ENCODE data around the gene STIL. TPM values are rescaled to one million over a fixed set of nuclear protein-coding genes. Genes with fewer than 3 reads are reported as not detected.

Gene STIL
- total and polyA plus RNA-seq, 2 of the 13 experiments (the other 11 are each of a cell fraction or from before 2014, with no cell fraction given) = 13.7 to 18.6 TPM

- TF ChIP-seq, protein P1, sequence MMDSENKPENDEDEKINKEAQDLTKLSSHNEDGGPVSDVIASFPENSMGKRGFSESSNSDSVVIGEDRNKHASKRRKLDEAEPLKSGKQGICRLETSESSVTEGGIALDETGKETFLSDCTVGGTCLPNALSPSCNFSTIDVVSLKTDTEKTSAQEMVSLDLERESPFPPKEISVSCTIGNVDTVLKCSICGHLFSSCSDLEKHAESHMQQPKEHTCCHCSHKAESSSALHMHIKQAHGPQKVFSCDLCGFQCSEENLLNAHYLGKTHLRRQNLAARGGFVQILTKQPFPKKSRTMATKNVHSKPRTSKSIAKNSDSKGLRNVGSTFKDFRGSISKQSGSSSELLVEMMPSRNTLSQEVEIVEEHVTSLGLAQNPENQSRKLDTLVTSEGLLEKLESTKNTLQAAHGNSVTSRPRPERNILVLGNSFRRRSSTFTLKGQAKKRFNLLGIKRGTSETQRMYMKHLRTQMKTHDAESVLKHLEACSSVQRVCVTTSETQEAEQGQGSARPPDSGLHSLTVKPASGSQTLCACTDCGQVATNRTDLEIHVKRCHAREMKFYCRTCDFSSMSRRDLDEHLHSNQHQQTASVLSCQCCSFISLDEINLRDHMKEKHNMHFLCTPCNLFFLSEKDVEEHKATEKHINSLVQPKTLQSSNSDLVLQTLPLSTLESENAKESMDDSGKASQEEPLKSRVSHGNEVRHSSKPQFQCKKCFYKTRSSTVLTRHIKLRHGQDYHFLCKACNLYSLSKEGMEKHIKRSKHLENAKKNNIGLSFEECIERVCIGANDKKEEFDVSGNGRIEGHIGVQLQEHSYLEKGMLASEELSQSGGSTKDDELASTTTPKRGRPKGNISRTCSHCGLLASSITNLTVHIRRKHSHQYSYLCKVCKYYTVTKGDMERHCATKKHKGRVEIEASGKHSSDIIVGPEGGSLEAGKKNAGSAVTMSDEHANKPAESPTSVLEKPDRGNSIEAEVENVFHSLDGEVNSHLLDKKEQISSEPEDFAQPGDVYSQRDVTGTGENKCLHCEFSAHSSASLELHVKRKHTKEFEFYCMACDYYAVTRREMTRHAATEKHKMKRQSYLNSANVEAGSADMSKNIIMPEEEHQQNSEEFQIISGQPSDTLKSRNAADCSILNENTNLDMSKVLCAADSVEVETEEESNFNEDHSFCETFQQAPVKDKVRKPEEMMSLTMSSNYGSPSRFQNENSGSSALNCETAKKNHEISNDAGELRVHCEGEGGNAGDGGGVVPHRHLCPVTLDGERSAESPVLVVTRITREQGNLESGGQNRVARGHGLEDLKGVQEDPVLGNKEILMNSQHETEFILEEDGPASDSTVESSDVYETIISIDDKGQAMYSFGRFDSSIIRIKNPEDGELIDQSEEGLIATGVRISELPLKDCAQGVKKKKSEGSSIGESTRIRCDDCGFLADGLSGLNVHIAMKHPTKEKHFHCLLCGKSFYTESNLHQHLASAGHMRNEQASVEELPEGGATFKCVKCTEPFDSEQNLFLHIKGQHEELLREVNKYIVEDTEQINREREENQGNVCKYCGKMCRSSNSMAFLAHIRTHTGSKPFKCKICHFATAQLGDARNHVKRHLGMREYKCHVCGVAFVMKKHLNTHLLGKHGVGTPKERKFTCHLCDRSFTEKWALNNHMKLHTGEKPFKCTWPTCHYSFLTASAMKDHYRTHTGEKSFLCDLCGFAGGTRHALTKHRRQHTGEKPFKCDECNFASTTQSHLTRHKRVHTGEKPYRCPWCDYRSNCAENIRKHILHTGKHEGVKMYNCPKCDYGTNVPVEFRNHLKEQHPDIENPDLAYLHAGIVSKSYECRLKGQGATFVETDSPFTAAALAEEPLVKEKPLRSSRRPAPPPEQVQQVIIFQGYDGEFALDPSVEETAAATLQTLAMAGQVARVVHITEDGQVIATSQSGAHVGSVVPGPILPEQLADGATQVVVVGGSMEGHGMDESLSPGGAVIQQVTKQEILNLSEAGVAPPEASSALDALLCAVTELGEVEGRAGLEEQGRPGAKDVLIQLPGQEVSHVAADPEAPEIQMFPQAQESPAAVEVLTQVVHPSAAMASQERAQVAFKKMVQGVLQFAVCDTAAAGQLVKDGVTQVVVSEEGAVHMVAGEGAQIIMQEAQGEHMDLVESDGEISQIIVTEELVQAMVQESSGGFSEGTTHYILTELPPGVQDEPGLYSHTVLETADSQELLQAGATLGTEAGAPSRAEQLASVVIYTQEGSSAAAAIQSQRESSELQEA (CRISPR knock-in tag; IDR thresholded peaks at IDR 0.05; ENCODE audit: not compliant biosample characterization) = no peak
- peak; percentile 47; the same call in 1 of the 2 replicates for TF ChIP-seq NAIF1 (CRISPR knock-in tag; IDR thresholded peaks at IDR 0.05; ENCODE audit: borderline replicate concordance)
- TF ChIP-seq SALL2 (CRISPR knock-in tag; IDR thresholded peaks at IDR 0.05) = no peak
- TF ChIP-seq, protein P2, sequence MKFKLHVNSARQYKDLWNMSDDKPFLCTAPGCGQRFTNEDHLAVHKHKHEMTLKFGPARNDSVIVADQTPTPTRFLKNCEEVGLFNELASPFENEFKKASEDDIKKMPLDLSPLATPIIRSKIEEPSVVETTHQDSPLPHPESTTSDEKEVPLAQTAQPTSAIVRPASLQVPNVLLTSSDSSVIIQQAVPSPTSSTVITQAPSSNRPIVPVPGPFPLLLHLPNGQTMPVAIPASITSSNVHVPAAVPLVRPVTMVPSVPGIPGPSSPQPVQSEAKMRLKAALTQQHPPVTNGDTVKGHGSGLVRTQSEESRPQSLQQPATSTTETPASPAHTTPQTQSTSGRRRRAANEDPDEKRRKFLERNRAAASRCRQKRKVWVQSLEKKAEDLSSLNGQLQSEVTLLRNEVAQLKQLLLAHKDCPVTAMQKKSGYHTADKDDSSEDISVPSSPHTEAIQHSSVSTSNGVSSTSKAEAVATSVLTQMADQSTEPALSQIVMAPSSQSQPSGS (CRISPR knock-in tag; IDR thresholded peaks at IDR 0.05) = peak; percentile 17; the same call in 1 of the 2 replicates
- TF ChIP-seq RAD51 (IDR thresholded peaks at IDR 0.05; ENCODE audit: borderline replicate concordance) = no peak
- 0 out of 2 replicates have a peak, but pooled peaks have one; percentile 34 for TF ChIP-seq MEIS2 (CRISPR knock-in tag; IDR thresholded peaks at IDR 0.05)
- no peak for TF ChIP-seq ZNF468 (CRISPR knock-in tag; IDR thresholded peaks at IDR 0.05)
- 0 out of 2 replicates have a peak, but pooled peaks have one; percentile 11 for TF ChIP-seq KDM1A (CRISPR knock-in tag; IDR thresholded peaks at IDR 0.05)
- TF ChIP-seq HMG20A (CRISPR knock-in tag; IDR thresholded peaks at IDR 0.05; ENCODE audit: borderline replicate concordance) = 0 out of 2 replicates have a peak, but pooled peaks have one; percentile 28
- TF ChIP-seq JUND (CRISPR knock-in tag; IDR thresholded peaks at IDR 0.05) = no peak
- no peak for TF ChIP-seq NONO (IDR thresholded peaks at IDR 0.05)
- 0 out of 2 replicates have a peak, but pooled peaks have one; percentile 27 for TF ChIP-seq NONO (CRISPR knock-in tag; conservative IDR thresholded peaks at IDR 0.05)
- TF ChIP-seq PTBP1 (IDR thresholded peaks at IDR 0.05; ENCODE audit: low read depth, low read length, poor library complexity, severe bottlenecking) = no peak
- no peak for TF ChIP-seq DNMT3B (CRISPR knock-in tag; conservative IDR thresholded peaks at IDR 0.05)
- no peak for TF ChIP-seq JUN (CRISPR knock-in tag; IDR thresholded peaks at IDR 0.05)
- TF ChIP-seq NPAS2 (CRISPR knock-in tag; IDR thresholded peaks at IDR 0.05; ENCODE audit: borderline replicate concordance) = no peak
- peak; percentile 58 for TF ChIP-seq HDAC2 (CRISPR knock-in tag; IDR thresholded peaks at IDR 0.05)
- TF ChIP-seq ZMAT5 (CRISPR knock-in tag; IDR thresholded peaks at IDR 0.05; ENCODE audit: borderline replicate concordance, low read depth) = no peak
- no peak for TF ChIP-seq ZNF557 (CRISPR knock-in tag; IDR thresholded peaks at IDR 0.05)
Observed at GRCh38 chr1:47216278-47217059, 97.5 kb downstream of the STIL start (continued).

Data from HepG2 (cell line).